T-cell (primary cell): Measurements from ENCODE around the gene RAB40B. TPM values are rescaled to one million over a fixed set of nuclear protein-coding genes. Genes with fewer than 3 reads are reported as not detected.

Experiments used
- ATAC-seq, 4 experiments: fragments of 200-7000 bp in 3 of 4; fragments of 150-1000 bp in 1 of 4; cut with Tn5 transposase; replicated peaks in 1 of 4; 1 replicate in 3 of 4; 2 replicates in 1 of 4; pipeline ENCODE4 v1.10.0; 2021; ENCODE audit warnings: moderate library complexity in 3 of 4, mild to moderate bottlenecking in 2 of 4, moderate number of reproducible peaks in 1 of 4
- CTCF ChIA-PET, 2 donors: fragments of 300-600 bp; sonication (Branson Sonifier 250); formaldehyde crosslinking; loops; one replicate each; lab custom pipeline; 2022; ENCODE audit warnings: antibody characterized with exemption in 2 of 2; lab: Charles Lee
- POLR2A ChIA-PET, 2 donors: fragments of 300-600 bp; sonication (Branson Sonifier 250); formaldehyde crosslinking; loops; one replicate each; lab custom pipeline; 2022; ENCODE audit warnings: antibody characterized with exemption in 2 of 2; lab: Charles Lee
- DNase-seq, 35 experiments: peaks; one replicate each; pipeline versions ENCODE4 v3.0.0 to v3.0.0-alpha.2; 2013 to 2023
- H3K27ac ChIP-seq: one replicate; pipeline ENCODE4 v1.5.1; 2013; ENCODE audit warnings: low read length
- H3K27me3 ChIP-seq, 2 experiments: replicated peaks in 1 of 2; 1 replicate in 1 of 2; 2 replicates in 1 of 2; pipeline versions ENCODE4 v1.6.1 to v1.7.0; 2013; ENCODE audit warnings: low read length in 1 of 2, mixed read lengths in 1 of 2; ENCODE audit not compliant: control insufficient read depth in 2 of 2, insufficient read depth in 2 of 2; ENCODE audit errors: extremely low read depth in 1 of 2
- H3K36me3 ChIP-seq, 2 donors: 1 replicate in 1 of 2; 2 replicates in 1 of 2; pipeline versions ENCODE4 v1.6.1 to v1.7.0; 2013; ENCODE audit warnings: low read length in 1 of 2; ENCODE audit not compliant: control insufficient read depth in 2 of 2, insufficient read depth in 1 of 2; ENCODE audit errors: extremely low read depth in 1 of 2
- H3K4me1 ChIP-seq, 2 experiments: 1 replicate in 1 of 2; 2 replicates in 1 of 2; pipeline versions ENCODE4 v1.6.1 to v1.7.0; 2013; ENCODE audit warnings: low read length in 2 of 2, mixed read lengths in 1 of 2; ENCODE audit not compliant: insufficient read depth in 2 of 2, control insufficient read depth in 1 of 2; ENCODE audit errors: extremely low read depth in 1 of 2
- H3K4me3 ChIP-seq, 2 donors: 1 replicate in 1 of 2; 2 replicates in 1 of 2; pipeline versions ENCODE4 v1.5.1 to v1.7.0; 2013; ENCODE audit warnings: mild to moderate bottlenecking in 2 of 2, low read length in 1 of 2, moderate library complexity in 1 of 2; ENCODE audit not compliant: control insufficient read depth in 1 of 2; ENCODE audit errors: extremely low read depth in 1 of 2
- H3K9me3 ChIP-seq: 2 replicates; pipeline ENCODE4 v1.7.0; 2013
- H3K27ac Mint-ChIP-seq, 2 donors: one replicate each; pipeline ENCODE4 v1.8.0; 2020 to 2021; ENCODE audit warnings: mild to moderate bottlenecking in 2 of 2, mixed read lengths in 2 of 2
- H3K27me3 Mint-ChIP-seq, 2 donors: one replicate each; pipeline ENCODE4 v1.8.0; 2021 to 2022; ENCODE audit warnings: mixed read lengths in 2 of 2
- H3K36me3 Mint-ChIP-seq: one replicate; pipeline ENCODE4 v1.8.0; 2021; ENCODE audit warnings: mixed read lengths
- H3K4me1 Mint-ChIP-seq, 3 donors: one replicate each; pipeline ENCODE4 v1.8.0; 2020 to 2022; ENCODE audit warnings: mixed read lengths in 3 of 3, mild to moderate bottlenecking in 1 of 3
- H3K4me3 Mint-ChIP-seq, 3 donors: one replicate each; pipeline ENCODE4 v1.8.0; 2020 to 2022; ENCODE audit warnings: mild to moderate bottlenecking in 3 of 3, mixed read lengths in 3 of 3, moderate library complexity in 3 of 3
- H3K9me3 Mint-ChIP-seq, 3 donors: one replicate each; pipeline ENCODE4 v1.8.0; 2020 to 2022; ENCODE audit warnings: mixed read lengths in 3 of 3
- WGBS: methylation state at CpG from one replicate; pipeline ENCODE4 v1.1.5; 2013; ENCODE audit warnings: missing lambda C conversion rate; ENCODE audit not compliant: insufficient coverage; 5-methylcytosine and 5-hydroxymethylcytosine counted together
- total RNA-seq, 35 experiments: library from RNA in 6 of 35; stranded (reverse) in 6 of 35; fragments of 120-200 nt in 1 of 35; gene quantifications; one replicate each; pipeline versions ENCODE4 v1.2.1 to v1.2.4 and lab custom pipeline; 2013 to 2026

Gene RAB40B
- total RNA-seq, 5 donors from 2014 or later (not counting 1 experiment from before 2014, with no cell fraction given): 4.4 to 8.7 (median 7.1) TPM

DNA sequence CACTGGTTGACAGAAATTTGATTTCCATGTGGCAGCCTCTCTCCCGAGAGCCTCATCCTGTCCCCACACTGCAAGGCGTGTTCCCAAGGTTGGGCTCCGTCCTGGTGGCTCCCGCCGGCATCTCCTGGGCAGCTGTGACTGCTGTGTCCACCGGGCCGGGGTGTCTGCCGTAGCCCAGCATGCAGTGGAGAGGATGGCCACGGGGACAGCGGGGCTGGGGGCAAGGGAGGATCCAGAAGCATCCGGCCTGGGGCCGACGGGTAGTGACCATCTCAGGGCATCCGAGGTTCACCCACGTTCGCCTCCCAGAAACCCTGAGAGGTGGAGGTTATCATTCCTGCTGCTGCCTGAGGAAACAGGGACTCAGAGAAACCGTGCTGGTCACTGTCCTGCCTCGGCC, 7.3 kb upstream of the RAB40B start:
- H3K27me3 ChIP-seq: peaks cover 0 to 33% of the 10 kb centered on the region in 2 experiments
- H3K27me3 Mint-ChIP-seq: no peaks in the 10 kb centered on the region
- ChIA-PET POLR2A (no interaction called here), CTCF (no interaction called here)
- no peak overlapping the region for H3K27ac Mint-ChIP-seq
- H3K4me3 ChIP-seq: no peak overlapping the region
- H3K4me1 ChIP-seq: no peaks in the 10 kb centered on the region
- WGBS: 80% methylated on average over 16 of the region's 18 CpGs
- ATAC-seq (no peak), DNase-seq (no peak)
- no peaks in the 10 kb centered on the region for H3K36me3 Mint-ChIP-seq
- no peaks in the 10 kb centered on the region for H3K36me3 ChIP-seq
- H3K9me3 ChIP-seq: no peaks in the 10 kb centered on the region
- peaks cover 0 to 4% (median 0%) of the 10 kb centered on the region in 3 donors for H3K4me1 Mint-ChIP-seq
- H3K27ac ChIP-seq: no peak overlapping the region
- H3K4me3 Mint-ChIP-seq: no peak overlapping the region
- no peaks in the 10 kb centered on the region for H3K9me3 Mint-ChIP-seq

DNA sequence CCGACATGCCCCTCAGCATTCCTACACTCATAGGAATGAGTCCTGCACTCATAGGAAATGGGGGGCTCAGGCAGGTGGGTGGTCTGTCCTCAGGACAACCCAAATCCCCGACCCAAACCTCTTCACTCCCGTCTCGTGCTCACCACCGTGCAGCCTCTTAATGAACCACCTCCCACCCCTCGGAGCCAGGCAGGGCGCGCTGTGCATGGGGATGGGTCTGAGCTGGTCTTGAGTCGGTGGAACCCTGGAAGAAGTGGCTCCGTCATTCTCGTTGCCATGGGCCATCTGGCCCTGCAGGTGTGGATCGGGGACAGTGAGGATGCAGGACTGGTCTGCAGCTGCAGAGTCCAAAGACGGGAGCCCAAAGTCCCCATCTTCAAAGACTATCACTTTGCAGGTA, 6.4 kb upstream of the RAB40B start:
- H3K27me3 Mint-ChIP-seq: no peaks in the 10 kb centered on the region
- POLR2A ChIA-PET: no interaction called here
- Histone ChIP-seq H3K9me3 (no peaks in the 10 kb centered on the region), H3K27me3 (peaks cover 0 to 24% of the 10 kb centered on the region in 2 experiments), H3K4me3 (no peak overlapping the region), H3K27ac (no peak overlapping the region), H3K4me1 (no peaks in the 10 kb centered on the region), H3K36me3 (no peaks in the 10 kb centered on the region)
- H3K27ac Mint-ChIP-seq: no peak overlapping the region
- H3K36me3 Mint-ChIP-seq: no peaks in the 10 kb centered on the region
- H3K9me3 Mint-ChIP-seq: no peaks in the 10 kb centered on the region
- H3K4me1 Mint-ChIP-seq: peaks cover 0 to 4% (median 0%) of the 10 kb centered on the region in 3 donors
- DNase-seq (no peak), ATAC-seq (no peak)
- 82% methylated on average over 3 of the region's 13 CpGs for WGBS
- CTCF ChIA-PET: no interaction called here
- H3K4me3 Mint-ChIP-seq: no peak overlapping the region

DNA sequence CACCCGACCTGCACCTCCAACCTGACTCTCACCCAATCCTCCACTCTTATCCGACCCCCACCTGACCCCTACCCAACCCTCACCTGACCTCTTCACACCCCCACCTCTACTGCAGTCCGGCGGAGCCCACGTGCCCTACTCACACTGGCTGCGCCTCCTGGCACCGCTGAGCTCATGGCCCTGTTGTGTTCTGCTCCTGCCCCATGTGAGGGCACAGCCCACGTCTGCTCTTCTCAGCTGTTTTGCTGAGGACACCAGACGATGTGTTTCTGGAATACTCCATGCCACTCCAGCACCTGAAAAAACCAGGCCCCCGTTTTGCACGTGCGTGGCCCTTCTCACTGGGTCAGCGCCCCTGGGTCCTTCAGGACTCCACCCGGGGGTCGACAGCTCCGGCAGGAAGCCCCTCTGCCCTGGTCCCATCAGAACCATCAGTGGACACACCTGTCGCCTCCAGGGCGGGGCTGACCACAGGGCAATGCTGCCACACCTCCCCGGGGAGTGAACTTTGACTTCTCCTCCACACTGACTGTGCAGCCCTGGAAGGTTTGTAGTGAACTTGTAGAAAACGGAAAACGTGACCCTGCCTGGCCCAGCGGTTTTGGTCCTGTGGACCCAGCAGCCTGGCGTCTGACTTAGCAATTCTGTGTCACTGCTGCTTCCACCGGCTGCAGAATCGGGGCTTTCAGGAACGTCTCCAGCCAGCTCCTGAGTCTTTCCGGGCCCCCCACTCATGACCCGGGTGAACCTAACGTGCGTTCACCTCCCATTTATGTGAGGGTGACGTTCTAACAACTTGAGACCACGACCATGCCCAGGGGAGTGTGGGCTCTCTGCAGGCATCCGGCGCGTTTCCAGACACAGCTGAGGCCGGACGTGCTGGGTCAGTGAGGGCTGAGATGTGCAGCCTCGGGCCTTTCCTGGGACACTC, 5.7 kb upstream of the RAB40B start:
- Histone ChIP-seq H3K4me1 (peaks cover 2 to 6% of the 10 kb centered on the region in 2 experiments), H3K36me3 (no peaks in the 10 kb centered on the region), H3K9me3 (no peaks in the 10 kb centered on the region), H3K27ac (no peak overlapping the region), H3K27me3 (peaks cover 0 to 18% of the 10 kb centered on the region in 2 experiments), H3K4me3 (no peak overlapping the region)
- WGBS: 82% methylated on average over 37 of the region's 38 CpGs
- no peaks in the 10 kb centered on the region for H3K36me3 Mint-ChIP-seq
- no peak overlapping the region for H3K4me3 Mint-ChIP-seq
- H3K9me3 Mint-ChIP-seq: no peaks in the 10 kb centered on the region
- peaks cover 4 to 10% (median 6%) of the 10 kb centered on the region in 3 donors for H3K4me1 Mint-ChIP-seq
- ChIA-PET POLR2A (no interaction called here), CTCF (no interaction called here)
- ATAC-seq (no peak), DNase-seq (no peak)
- no peaks in the 10 kb centered on the region for H3K27me3 Mint-ChIP-seq
- no peak overlapping the region for H3K27ac Mint-ChIP-seq

DNA sequence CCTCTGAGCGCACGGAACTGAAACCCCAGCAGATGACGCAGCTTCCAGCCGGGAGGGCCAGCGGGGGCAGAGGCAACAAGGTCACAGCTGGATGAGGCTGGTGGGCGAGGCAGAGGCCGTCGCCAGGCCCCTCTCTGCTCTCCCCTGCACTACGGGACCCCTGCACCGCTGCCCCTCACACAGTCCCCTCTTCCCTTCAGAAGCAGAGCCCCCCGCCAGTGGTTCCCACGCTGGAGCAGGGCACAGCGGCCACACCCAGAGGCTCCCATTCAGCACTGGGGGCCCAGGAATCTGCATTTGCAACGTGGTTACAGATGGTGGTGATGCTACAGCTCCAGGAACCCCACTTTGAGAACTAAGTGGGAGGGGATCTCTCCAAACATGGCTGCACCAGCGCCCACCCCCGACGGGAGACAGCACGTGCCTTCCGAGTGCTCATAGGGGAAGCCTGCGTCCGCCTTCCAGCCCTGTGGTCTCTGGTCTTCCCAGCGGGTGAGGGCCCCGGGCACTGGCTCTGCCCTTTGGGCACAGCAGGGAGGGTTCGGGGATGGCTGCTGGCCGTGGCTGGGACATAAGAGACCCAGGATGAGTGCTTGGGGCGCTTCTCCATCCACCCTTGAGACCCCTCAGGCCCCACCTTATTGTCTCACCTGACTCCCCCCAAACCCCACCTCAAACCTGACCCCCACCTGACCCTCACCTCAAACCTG, 4.7 kb upstream of the RAB40B start:
- no peaks in the 10 kb centered on the region for H3K27me3 Mint-ChIP-seq
- ChIA-PET POLR2A (no interaction called here), CTCF (no interaction called here)
- no peak overlapping the region for H3K27ac Mint-ChIP-seq
- H3K4me1 Mint-ChIP-seq: peaks cover 4 to 14% (median 8%) of the 10 kb centered on the region in 3 donors
- no peak overlapping the region for H3K4me3 Mint-ChIP-seq
- Histone ChIP-seq H3K36me3 (no peaks in the 10 kb centered on the region), H3K27me3 (peaks cover 0 to 18% of the 10 kb centered on the region in 2 experiments), H3K4me3 (no peak overlapping the region), H3K27ac (no peak overlapping the region), H3K4me1 (peaks cover 4 to 9% of the 10 kb centered on the region in 2 experiments), H3K9me3 (no peaks in the 10 kb centered on the region)
- ATAC-seq (no peak), DNase-seq (no peak)
- H3K36me3 Mint-ChIP-seq: no peaks in the 10 kb centered on the region
- WGBS: 82% methylated on average over 21 of the region's 26 CpGs
- no peaks in the 10 kb centered on the region for H3K9me3 Mint-ChIP-seq

DNA sequence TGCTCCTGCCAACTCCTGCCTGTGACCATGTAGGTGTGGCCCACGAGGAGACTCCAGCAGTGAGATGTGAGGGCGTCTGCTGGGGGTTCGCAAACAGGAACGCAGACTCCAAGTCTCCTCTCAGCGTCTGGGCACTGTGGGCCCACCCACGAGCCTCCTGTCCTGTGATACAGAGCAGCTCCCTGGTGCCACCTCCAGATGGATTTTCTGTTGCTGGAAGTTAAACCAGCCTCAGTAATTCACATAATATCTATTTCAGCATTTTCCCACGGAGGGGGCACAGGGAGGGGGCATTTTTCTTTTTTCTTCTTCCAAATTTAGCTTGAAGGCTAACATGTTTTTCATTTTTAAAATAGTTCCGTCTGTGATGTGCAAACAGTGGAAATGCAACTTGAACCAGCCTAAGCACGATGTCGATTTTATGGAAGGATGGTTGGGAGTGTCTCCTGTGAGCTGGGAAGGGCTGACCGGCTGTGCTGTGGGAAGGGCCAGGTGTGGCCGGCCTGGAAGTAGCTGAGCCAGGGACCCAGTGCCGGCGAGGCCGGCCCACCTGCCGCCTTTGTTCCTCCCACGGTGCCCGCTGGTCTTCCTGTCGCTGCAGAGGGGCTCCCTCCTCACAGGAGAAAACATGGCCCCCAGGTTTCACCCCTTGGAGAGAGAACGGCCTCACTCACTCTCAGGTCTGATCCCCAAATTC, 3.9 kb upstream of the RAB40B start:
- Mint-ChIP-seq H3K27me3 (no peaks in the 10 kb centered on the region), H3K4me3 (no peak overlapping the region), H3K36me3 (no peaks in the 10 kb centered on the region), H3K27ac (no peak overlapping the region), H3K9me3 (no peaks in the 10 kb centered on the region), H3K4me1 (peaks cover 4 to 10% (median 8%) of the 10 kb centered on the region in 3 donors)
- ATAC-seq (no peak), DNase-seq (no peak)
- 75% methylated on average over 17 of the region's 20 CpGs for WGBS
- no peak overlapping the region for H3K4me3 ChIP-seq
- ChIA-PET CTCF (no interaction called here), POLR2A (no interaction called here)
- no peaks in the 10 kb centered on the region for H3K36me3 ChIP-seq
- H3K27me3 ChIP-seq: peaks cover 0 to 22% of the 10 kb centered on the region in 2 experiments
- H3K9me3 ChIP-seq: no peaks in the 10 kb centered on the region
- H3K4me1 ChIP-seq: peaks cover 4 to 13% of the 10 kb centered on the region in 2 experiments
- H3K27ac ChIP-seq: no peak overlapping the region

DNA sequence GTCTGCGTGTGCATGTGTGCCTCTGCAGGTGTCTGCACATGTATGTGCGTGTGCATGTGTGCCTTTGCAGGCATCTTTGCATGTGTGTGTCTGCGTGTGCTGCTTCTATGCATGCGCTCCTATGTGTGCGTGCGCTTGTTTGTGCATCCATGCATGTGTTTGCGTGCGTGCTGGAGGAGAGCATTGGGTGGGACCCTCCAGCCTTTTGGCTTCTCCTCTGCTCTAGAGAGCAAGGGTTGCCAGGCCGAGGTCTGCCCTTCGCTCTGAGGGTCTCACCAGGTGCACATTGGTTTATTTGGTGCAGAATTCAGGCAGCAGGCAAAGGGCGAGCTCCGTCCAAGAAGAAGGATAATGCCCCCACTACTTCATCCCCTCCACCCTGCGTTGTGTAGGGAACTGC, 1.1 kb upstream of the RAB40B start:
- H3K36me3 ChIP-seq: no peaks in the 10 kb centered on the region
- Mint-ChIP-seq H3K27me3 (no peaks in the 10 kb centered on the region), H3K4me1 (peaks cover 8 to 15% (median 8%) of the 10 kb centered on the region in 3 donors), H3K4me3 (peak overlapping the region; percentile 76 to 89 (median 79)), H3K36me3 (peaks cover 4% of the 10 kb centered on the region), H3K9me3 (peaks cover 2 to 4% (median 3%) of the 10 kb centered on the region in 3 donors), H3K27ac (peak overlapping the region in 1 of 2 donors; percentile 16)
- ATAC-seq (no peak), DNase-seq (no peak)
- no peak overlapping the region for H3K27ac ChIP-seq
- peak overlapping the region in 1 of 2 donors; percentile 46 for H3K4me3 ChIP-seq
- H3K27me3 ChIP-seq: peaks cover 0 to 22% of the 10 kb centered on the region in 2 experiments
- peaks cover 4 to 21% of the 10 kb centered on the region in 2 experiments for H3K4me1 ChIP-seq
- 95% methylated on average over 8 of the region's 13 CpGs for WGBS
- H3K9me3 ChIP-seq: no peaks in the 10 kb centered on the region
- ChIA-PET POLR2A (no interaction called here), CTCF (no interaction called here)
